Liver (tissue), 9 donors: ENCODE data around the gene CSMD2. TPM values are rescaled to one million over a fixed set of nuclear protein-coding genes. Genes with fewer than 3 reads are reported as not detected.

Experiments used
- DNase-seq: peaks from one replicate; pipeline ENCODE4 v3.0.0-alpha.2; 2017; ENCODE audit warnings: low spot score
- H3K27ac ChIP-seq, 2 donors: one replicate each; pipeline ENCODE4 v1.7.0; 2013; ENCODE audit warnings: inconsistent platforms in 2 of 2, low read length in 2 of 2, control low read depth in 1 of 2, low read depth in 1 of 2, mild to moderate bottlenecking in 1 of 2
- H3K27me3 ChIP-seq, 4 donors: one replicate each; pipeline versions ENCODE4 v1.6.1 to v1.7.0; 2013; ENCODE audit warnings: low read length in 3 of 4, inconsistent platforms in 1 of 4, mild to moderate bottlenecking in 1 of 4, moderate library complexity in 1 of 4; ENCODE audit not compliant: control insufficient read depth in 4 of 4, insufficient read depth in 4 of 4
- H3K36me3 ChIP-seq, 4 donors: one replicate each; pipeline versions ENCODE4 v1.6.1 to v1.7.0; 2013; ENCODE audit warnings: low read length in 3 of 4, mild to moderate bottlenecking in 3 of 4, low read depth in 1 of 4, moderate library complexity in 1 of 4; ENCODE audit not compliant: control insufficient read depth in 4 of 4, insufficient read depth in 3 of 4
- H3K4me1 ChIP-seq, 4 donors: one replicate each; pipeline versions ENCODE4 v1.6.1 to v1.7.0; 2013; ENCODE audit warnings: low read length in 3 of 4, mild to moderate bottlenecking in 3 of 4, moderate library complexity in 1 of 4; ENCODE audit not compliant: control insufficient read depth in 4 of 4, insufficient read depth in 4 of 4
- H3K4me3 ChIP-seq, 3 donors: one replicate each; pipeline versions ENCODE4 v1.6.1 to v1.7.0; 2013; ENCODE audit warnings: low read length in 3 of 3, control low read depth in 1 of 3, low read depth in 1 of 3, mild to moderate bottlenecking in 1 of 3
- H3K9ac ChIP-seq, 2 donors: one replicate each; pipeline ENCODE4 v1.7.0; 2013; ENCODE audit warnings: low read length in 2 of 2, mild to moderate bottlenecking in 2 of 2, moderate library complexity in 2 of 2, control low read depth in 1 of 2, low read depth in 1 of 2
- H3K9me3 ChIP-seq, 4 donors: one replicate each; pipeline versions ENCODE4 v1.6.1 to v1.7.0; 2013; ENCODE audit warnings: low read length in 3 of 4; ENCODE audit not compliant: control insufficient read depth in 4 of 4
- EGR1 ChIP-seq, 2 donors: IDR thresholded peaks; 2 replicates each; pipeline ENCODE4 v1.6.1; 2016 to 2018; ENCODE audit warnings: antibody characterized with exemption in 2 of 2, low read depth in 2 of 2
- FOXA1 ChIP-seq: IDR thresholded peaks from 2 replicates; pipeline ENCODE4 v1.6.1; 2016; ENCODE audit warnings: antibody characterized with exemption
- FOXA2 ChIP-seq: IDR thresholded peaks from 2 replicates; pipeline ENCODE4 v1.6.1; 2016; ENCODE audit warnings: antibody characterized with exemption
- GABPA ChIP-seq, 2 donors: IDR thresholded peaks in 1 of 2; conservative IDR thresholded peaks in 1 of 2; 2 replicates each; pipeline ENCODE4 v1.6.1; 2016; ENCODE audit warnings: antibody characterized with exemption in 2 of 2, mild to moderate bottlenecking in 1 of 2, moderate library complexity in 1 of 2
- HNF4A ChIP-seq, 2 donors: conservative IDR thresholded peaks; 2 replicates each; pipeline ENCODE4 v1.6.1; 2016; ENCODE audit warnings: antibody characterized with exemption in 2 of 2, mild to moderate bottlenecking in 2 of 2
- HNF4G ChIP-seq: IDR thresholded peaks from 2 replicates; pipeline ENCODE4 v1.6.1; 2016; ENCODE audit warnings: antibody characterized with exemption
- JUND ChIP-seq, 2 donors: IDR thresholded peaks; 2 replicates each; pipeline ENCODE4 v1.6.1; 2016; ENCODE audit warnings: antibody characterized with exemption in 2 of 2
- MAX ChIP-seq: IDR thresholded peaks from 2 replicates; pipeline ENCODE4 v1.6.1; 2016; ENCODE audit warnings: antibody characterized with exemption
- NR2F2 ChIP-seq: IDR thresholded peaks from 2 replicates; pipeline ENCODE4 v1.6.1; 2016; ENCODE audit warnings: antibody characterized with exemption
- RAD21 ChIP-seq, 2 donors: IDR thresholded peaks; 2 replicates each; pipeline ENCODE4 v1.6.1; 2016; ENCODE audit warnings: antibody characterized with exemption in 2 of 2, mild to moderate bottlenecking in 2 of 2
- REST ChIP-seq: IDR thresholded peaks from 2 replicates; pipeline ENCODE4 v1.6.1; 2016; ENCODE audit warnings: antibody characterized with exemption, mild to moderate bottlenecking
- RXRA ChIP-seq, 2 donors: IDR thresholded peaks; 2 replicates each; pipeline ENCODE4 v1.6.1; 2017 to 2018; ENCODE audit warnings: antibody characterized with exemption in 2 of 2, mild to moderate bottlenecking in 1 of 2
- SP1 ChIP-seq: IDR thresholded peaks from 2 replicates; pipeline ENCODE4 v1.6.1; 2018; ENCODE audit warnings: antibody characterized with exemption, mild to moderate bottlenecking
- TAF1 ChIP-seq: conservative IDR thresholded peaks from 2 replicates; pipeline ENCODE4 v1.6.1; 2016; ENCODE audit warnings: antibody characterized with exemption, mild to moderate bottlenecking
- YY1 ChIP-seq: IDR thresholded peaks from 2 replicates; pipeline ENCODE4 v1.6.1; 2016; ENCODE audit warnings: antibody characterized with exemption, mild to moderate bottlenecking
- ZBTB33 ChIP-seq: IDR thresholded peaks from 2 replicates; pipeline ENCODE4 v1.6.1; 2016; ENCODE audit warnings: antibody characterized with exemption
- WGBS: extraction: QIAGEN DNeasy Blood & Tissue Kit; methylation state at CpG from one replicate; pipeline ENCODE4 v1.1.7; 2013; 5-methylcytosine and 5-hydroxymethylcytosine counted together
- polyA plus RNA-seq, 2 donors: library from polyadenylated mRNA; stranded (reverse) in 1 of 2; unstranded in 1 of 2; fragments of 200-250 nt in 1 of 2; fragments of >200 nt in 1 of 2; fragmentation: Nextera tagmentation in 1 of 2; extraction: Ambion mirVana in 1 of 2; gene quantifications; one replicate each; pipeline versions ENCODE4 v1.2.1 to v1.2.3, GENCODE V29; 2013 to 2015
- total RNA-seq, 2 donors: library from RNA; depleted of rRNA; stranded (reverse); fragments of >200 nt; gene quantifications; one replicate each; pipeline ENCODE4 v1.2.3, GENCODE V29; 2014
- TF ChIP-seq, protein P1 (sequence below): fragments of 150-350 bp; IDR thresholded peaks from 2 replicates; pipeline ENCODE4 v1.5.1; 2017; ENCODE audit warnings: improper control_type of control experiment, low read depth, low read length; ENCODE audit not compliant: missing input control
- TF ChIP-seq, protein P2 (sequence below): IDR thresholded peaks from 2 replicates; pipeline ENCODE4 v1.6.1; 2016; ENCODE audit warnings: antibody characterized with exemption
- donor health status: healthy.
- donor health status: healthy.
- donor health status: healthy.
- donor health status: healthy.
- donor health status: healthy.

Gene CSMD2
- total and polyA plus RNA-seq, 4 donors, result 0.08 to 0.09 TPM; not detected in 2

DNA sequence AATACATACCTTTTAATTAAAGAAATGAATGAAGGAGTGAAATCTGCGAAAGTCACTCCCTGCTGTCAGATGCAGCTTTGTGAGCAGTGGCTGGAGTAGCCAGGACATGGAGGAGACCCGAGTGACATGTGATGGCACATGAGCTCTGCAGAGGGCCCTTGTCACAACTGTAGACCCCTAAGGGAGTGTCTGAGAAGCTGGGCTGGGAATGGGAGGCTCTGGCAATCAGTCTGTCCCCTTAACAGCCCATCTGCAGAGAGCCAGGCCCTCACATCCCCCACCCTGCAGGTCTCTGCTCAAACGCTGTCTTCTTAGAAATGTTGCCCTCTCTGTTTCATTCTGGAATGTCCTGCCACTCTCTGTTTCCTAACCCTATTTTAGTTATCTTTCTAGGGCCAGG lies 176.9 kb downstream of the CSMD2 start (continued):
- TF ChIP-seq MAX (no peak), NR2F2 (no peak), EGR1 (IDR thresholded peaks at IDR 0.05; ENCODE audit: low read depth in 2 of 2) (no peak), ZBTB33 (no peak), HNF4A (conservative IDR thresholded peaks at IDR 0.05) (no peak)

GRCh38 chr1:33986390-33987095 lies 178.5 kb downstream of the CSMD2 start:
- Histone ChIP-seq H3K27ac (no peak overlapping the region), H3K4me1 (no peaks in the 10 kb centered on the region), H3K9ac (no peak overlapping the region), H3K27me3 (no peaks in the 10 kb centered on the region), H3K9me3 (no peaks in the 10 kb centered on the region), H3K4me3 (no peak overlapping the region), H3K36me3 (no peaks in the 10 kb centered on the region)
- no peak for DNase-seq
- TF ChIP-seq JUND (IDR thresholded peaks at IDR 0.05) (no peak), GABPA (IDR thresholded peaks at IDR 0.05 in 1 of 2, conservative IDR thresholded peaks at IDR 0.05 in 1 of 2) (no peak), HNF4A (conservative IDR thresholded peaks at IDR 0.05) (no peak), MAX (no peak), REST (no peak), HNF4G (no peak), RAD21 (IDR thresholded peaks at IDR 0.05) (no peak), EGR1 (IDR thresholded peaks at IDR 0.05; ENCODE audit: low read depth in 2 of 2) (no peak), NR2F2 (no peak), FOXA1 (no peak), TAF1 (no peak), YY1 (no peak), SP1 (no peak), RXRA (IDR thresholded peaks at IDR 0.05) (no peak), ZBTB33 (no peak), FOXA2 (no peak)
- TF ChIP-seq, protein P1, sequence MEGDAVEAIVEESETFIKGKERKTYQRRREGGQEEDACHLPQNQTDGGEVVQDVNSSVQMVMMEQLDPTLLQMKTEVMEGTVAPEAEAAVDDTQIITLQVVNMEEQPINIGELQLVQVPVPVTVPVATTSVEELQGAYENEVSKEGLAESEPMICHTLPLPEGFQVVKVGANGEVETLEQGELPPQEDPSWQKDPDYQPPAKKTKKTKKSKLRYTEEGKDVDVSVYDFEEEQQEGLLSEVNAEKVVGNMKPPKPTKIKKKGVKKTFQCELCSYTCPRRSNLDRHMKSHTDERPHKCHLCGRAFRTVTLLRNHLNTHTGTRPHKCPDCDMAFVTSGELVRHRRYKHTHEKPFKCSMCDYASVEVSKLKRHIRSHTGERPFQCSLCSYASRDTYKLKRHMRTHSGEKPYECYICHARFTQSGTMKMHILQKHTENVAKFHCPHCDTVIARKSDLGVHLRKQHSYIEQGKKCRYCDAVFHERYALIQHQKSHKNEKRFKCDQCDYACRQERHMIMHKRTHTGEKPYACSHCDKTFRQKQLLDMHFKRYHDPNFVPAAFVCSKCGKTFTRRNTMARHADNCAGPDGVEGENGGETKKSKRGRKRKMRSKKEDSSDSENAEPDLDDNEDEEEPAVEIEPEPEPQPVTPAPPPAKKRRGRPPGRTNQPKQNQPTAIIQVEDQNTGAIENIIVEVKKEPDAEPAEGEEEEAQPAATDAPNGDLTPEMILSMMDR, result no peak
- TF ChIP-seq, protein P2, sequence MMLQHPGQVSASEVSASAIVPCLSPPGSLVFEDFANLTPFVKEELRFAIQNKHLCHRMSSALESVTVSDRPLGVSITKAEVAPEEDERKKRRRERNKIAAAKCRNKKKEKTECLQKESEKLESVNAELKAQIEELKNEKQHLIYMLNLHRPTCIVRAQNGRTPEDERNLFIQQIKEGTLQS, result no peak
- 83% methylated on average over 5 of the region's 5 CpGs for WGBS
